H1 (cell line): ENCODE data around the gene KRTAP10-2. TPM values are rescaled to one million over a fixed set of nuclear protein-coding genes. Genes with fewer than 3 reads are reported as not detected.

Experiments
- CTCF ChIA-PET: fragments of 300-600 bp; sonication (Branson Sonifier 250); formaldehyde crosslinking; loops from one replicate; lab custom pipeline; 2021; ENCODE audit not compliant: partially characterized antibody; lab: Charles Lee
- POLR2A ChIA-PET: fragments of 300-600 bp; sonication (Branson Sonifier 250); formaldehyde crosslinking; loops from one replicate; lab custom pipeline; 2021; ENCODE audit warnings: inconsistent platforms; ENCODE audit not compliant: partially characterized antibody; lab: Charles Lee
- DNase-seq, 2 experiments: peaks; one replicate each; pipeline versions ENCODE4 v3.0.0 to v3.0.0-alpha.2; 2010 to 2022; ENCODE audit warnings: low spot score in 2 of 2, low read depth in 1 of 2, mixed read lengths in 1 of 2
- FAIRE-seq: peaks from 2 replicates; lab custom pipeline; 2011; peaks lifted over from hg19 to GRCh38; lab: Jason Lieb, UNC
- H2AFZ ChIP-seq: 2 replicates; pipeline ENCODE4 v1.8.1; 2012; ENCODE audit warnings: low read length, inconsistent platforms
- H2AK5ac ChIP-seq: 2 replicates; pipeline ENCODE4 v1.6.1; 2013; ENCODE audit warnings: low read depth, low read length
- H2BK120ac ChIP-seq: replicated peaks from 2 replicates; pipeline ENCODE3; 2013; ENCODE audit warnings: low read depth, low read length, inconsistent platforms
- H2BK12ac ChIP-seq: 2 replicates; pipeline ENCODE4 v1.6.1; 2013; ENCODE audit warnings: low read depth, low read length
- H2BK15ac ChIP-seq: 2 replicates; pipeline ENCODE4 v1.6.1; 2013; ENCODE audit warnings: low read length
- H2BK20ac ChIP-seq: 2 replicates; pipeline ENCODE4 v1.6.1; 2013; ENCODE audit warnings: low read length
- H2BK5ac ChIP-seq: 2 replicates; pipeline ENCODE4 v1.6.1; 2013; ENCODE audit warnings: low read depth, low read length
- H3K14ac ChIP-seq: 2 replicates; pipeline ENCODE4 v1.6.1; 2013; ENCODE audit warnings: inconsistent platforms; ENCODE audit not compliant: insufficient read length
- H3K18ac ChIP-seq: 2 replicates; pipeline ENCODE4 v1.6.1; 2013; ENCODE audit warnings: low read length; ENCODE audit errors: extremely low read depth
- H3K23ac ChIP-seq: 2 replicates; pipeline ENCODE4 v1.6.1; 2013; ENCODE audit warnings: inconsistent platforms; ENCODE audit not compliant: insufficient read length
- H3K23me2 ChIP-seq: 2 replicates; pipeline ENCODE4 v1.6.1; 2013; ENCODE audit warnings: low read depth, low read length
- H3K27ac ChIP-seq: 2 replicates; pipeline ENCODE4 v1.6.1; 2011; ENCODE audit warnings: low read depth, low read length, inconsistent platforms
- H3K27me3 ChIP-seq, 4 experiments: replicated peaks in 1 of 4; 1 replicate in 1 of 4; 2 replicates in 3 of 4; pipeline versions ENCODE4 v1.6.1 to v1.8.1; 2011 to 2013; ENCODE audit warnings: low read length in 3 of 4, mild to moderate bottlenecking in 3 of 4, inconsistent platforms in 2 of 4, mixed read lengths in 2 of 4, moderate library complexity in 1 of 4; ENCODE audit not compliant: control insufficient read depth in 3 of 4, insufficient read depth in 3 of 4; ENCODE audit errors: extremely low read depth in 1 of 4
- H3K36me3 ChIP-seq, 4 experiments: 2 replicates each; pipeline versions ENCODE4 v1.6.1 to v1.8.1; 2011 to 2013; ENCODE audit warnings: mild to moderate bottlenecking in 4 of 4, low read length in 3 of 4, moderate library complexity in 2 of 4, control low read depth in 1 of 4, inconsistent platforms in 1 of 4; ENCODE audit not compliant: insufficient read depth in 4 of 4, control insufficient read depth in 2 of 4
- H3K4ac ChIP-seq: replicated peaks from 2 replicates; pipeline ENCODE3; 2013; ENCODE audit warnings: low read length, low read depth, mixed read lengths, inconsistent platforms; ENCODE audit not compliant: insufficient read length
- H3K4me1 ChIP-seq, 4 experiments: replicated peaks in 1 of 4; 1 replicate in 1 of 4; 2 replicates in 3 of 4; pipeline versions ENCODE4 v1.6.1 to v1.8.1; 2011 to 2013; ENCODE audit warnings: low read length in 3 of 4, inconsistent platforms in 2 of 4, mixed read lengths in 1 of 4; ENCODE audit not compliant: insufficient read depth in 4 of 4, control insufficient read depth in 3 of 4
- H3K4me2 ChIP-seq, 2 experiments: 2 replicates each; pipeline versions ENCODE4 v1.6.1 to v1.8.1; 2011 to 2013; ENCODE audit warnings: low read depth in 2 of 2, low read length in 2 of 2, control low read depth in 1 of 2, inconsistent platforms in 1 of 2, mild to moderate bottlenecking in 1 of 2; ENCODE audit not compliant: insufficient read depth in 1 of 2
- H3K4me3 ChIP-seq, 4 experiments: fragments of 200-600, 300-600 bp in 1 of 4; sonication (generic), shearing (Covaris generic), sonication (Bioruptor Twin) in 1 of 4; 2 replicates each; pipeline versions ENCODE4 v1.5.1 to v1.8.1; 2011 to 2016; ENCODE audit warnings: low read length in 4 of 4, low read depth in 3 of 4, control low read depth in 2 of 4, inconsistent platforms in 2 of 4, mild to moderate bottlenecking in 2 of 4, mixed read lengths in 1 of 4, moderate library complexity in 1 of 4; ENCODE audit not compliant: insufficient read depth in 2 of 4; ENCODE audit errors: extremely low read depth in 1 of 4
- H3K56ac ChIP-seq: replicated peaks from 2 replicates; pipeline ENCODE3; 2013; ENCODE audit warnings: low read depth, mild to moderate bottlenecking, mixed read lengths, low read length, inconsistent platforms; ENCODE audit not compliant: insufficient read length
- H3K79me1 ChIP-seq: 2 replicates; pipeline ENCODE4 v1.6.1; 2013; ENCODE audit warnings: low read depth, low read length, control low read depth
- H3K79me2 ChIP-seq, 2 experiments: 2 replicates each; pipeline versions ENCODE4 v1.6.1 to v1.8.1; 2012 to 2013; ENCODE audit warnings: low read length in 2 of 2, mild to moderate bottlenecking in 2 of 2, inconsistent platforms in 1 of 2; ENCODE audit not compliant: insufficient read depth in 2 of 2, control insufficient read depth in 1 of 2
- H3K9ac ChIP-seq, 4 experiments: replicated peaks in 1 of 4; 1 replicate in 1 of 4; 2 replicates in 3 of 4; pipeline versions ENCODE4 v1.6.1 to v1.8.1; 2011 to 2013; ENCODE audit warnings: low read depth in 3 of 4, low read length in 3 of 4, control low read depth in 2 of 4, mild to moderate bottlenecking in 2 of 4, moderate library complexity in 2 of 4, inconsistent platforms in 1 of 4; ENCODE audit errors: extremely low read depth in 1 of 4
- H3K9me3 ChIP-seq, 2 experiments: 2 replicates each; pipeline versions ENCODE4 v1.6.1 to v1.8.1; 2012 to 2013; ENCODE audit warnings: mild to moderate bottlenecking in 2 of 2, moderate library complexity in 2 of 2, control low read depth in 1 of 2, inconsistent platforms in 1 of 2, low read depth in 1 of 2, low read length in 1 of 2, mixed read lengths in 1 of 2; ENCODE audit not compliant: insufficient read depth in 2 of 2
- H4K20me1 ChIP-seq, 2 experiments: replicated peaks in 1 of 2; 2 replicates each; pipeline versions ENCODE3 to v1.8.1; 2011 to 2013; ENCODE audit warnings: inconsistent platforms in 2 of 2, low read length in 2 of 2, mild to moderate bottlenecking in 1 of 2; ENCODE audit not compliant: insufficient read depth in 2 of 2, control insufficient read depth in 1 of 2
- H4K5ac ChIP-seq: 2 replicates; pipeline ENCODE4 v1.6.1; 2013; ENCODE audit warnings: low read length, low read depth, mixed read lengths, inconsistent platforms; ENCODE audit not compliant: insufficient read length
- H4K8ac ChIP-seq: 2 replicates; pipeline ENCODE4 v1.8.0; 2013; ENCODE audit warnings: mild to moderate bottlenecking, moderate library complexity, low read length, inconsistent platforms; ENCODE audit not compliant: insufficient read depth; ENCODE audit errors: extremely low read depth
- H4K91ac ChIP-seq: replicated peaks from 2 replicates; pipeline ENCODE3; 2013; ENCODE audit warnings: low read length, mixed read lengths, inconsistent platforms; ENCODE audit not compliant: insufficient read length
- ATF3 ChIP-seq: IDR thresholded peaks from 2 replicates; pipeline ENCODE4 v1.6.1; 2011; ENCODE audit warnings: low read depth, mild to moderate bottlenecking, low read length; ENCODE audit not compliant: insufficient read depth
- CHD2 ChIP-seq: IDR thresholded peaks from 2 replicates; pipeline ENCODE4 v1.6.1; 2012; ENCODE audit warnings: low read length, improper control_type of control experiment
- CREB1 ChIP-seq: IDR thresholded peaks from 2 replicates; pipeline ENCODE4 v1.6.1; 2012; ENCODE audit warnings: inconsistent platforms
- MAX ChIP-seq: IDR thresholded peaks from 2 replicates; pipeline ENCODE4 v1.6.1; 2012; ENCODE audit warnings: inconsistent platforms
- NANOG ChIP-seq: IDR thresholded peaks from 2 replicates; pipeline ENCODE4 v1.6.1; 2011; ENCODE audit warnings: low read length, low read depth, mild to moderate bottlenecking, inconsistent platforms; ENCODE audit not compliant: insufficient read depth, poor library complexity, severe bottlenecking
- POLR2A ChIP-seq, 2 experiments: IDR thresholded peaks; 1 replicate in 1 of 2; 2 replicates in 1 of 2; pipeline ENCODE4 v1.6.1; 2011; ENCODE audit warnings: low read depth in 2 of 2, low read length in 2 of 2, mild to moderate bottlenecking in 2 of 2; ENCODE audit errors: control extremely low read depth in 1 of 2
- SP1 ChIP-seq: IDR thresholded peaks from 2 replicates; pipeline ENCODE4 v1.6.1; 2011; ENCODE audit warnings: low read depth, low read length
- SP4 ChIP-seq: IDR thresholded peaks from 2 replicates; pipeline ENCODE4 v1.6.1; 2012; ENCODE audit warnings: low read length, inconsistent platforms
- TBP ChIP-seq: IDR thresholded peaks from 2 replicates; pipeline ENCODE4 v1.6.1; 2011; ENCODE audit warnings: low read depth, low read length, improper control_type of control experiment
- USF2 ChIP-seq: IDR thresholded peaks from 2 replicates; pipeline ENCODE4 v1.6.1; 2011; ENCODE audit warnings: low read length, improper control_type of control experiment
- WGBS, 2 experiments: shearing (Covaris generic) in 1 of 2; methylation state at CpG; one replicate each; pipeline versions ENCODE4 v1.1.6 to v1.1.7; 2013 to 2015; ENCODE audit warnings: low lambda C conversion rate in 2 of 2, mixed read lengths in 2 of 2, inconsistent platforms in 1 of 2, low coverage in 1 of 2, missing lambda C conversion rate in 1 of 2; ENCODE audit not compliant: insufficient replicate concordance in 2 of 2, insufficient coverage in 1 of 2, insufficient read length in 1 of 2; ENCODE audit errors: extremely low coverage in 1 of 2, missing lambda C conversion rate in 1 of 2; 5-methylcytosine and 5-hydroxymethylcytosine counted together
- polyA plus RNA-seq, 7 experiments: library from polyadenylated mRNA; depleted of rRNA in 3 of 7; stranded (reverse) in 5 of 7; unstranded in 2 of 7; fragments of >200 nt in 5 of 7; fragments of 200-250 nt in 2 of 7; gene quantifications; 1 replicate in 5 of 7; 2 replicates in 1 of 7; 4 replicates in 1 of 7; pipeline versions ENCODE4 v1.2.1 to v1.2.3, GENCODE V29; 2011 to 2013; ENCODE audit warnings: missing spikeins in 2 of 7, mixed read lengths in 2 of 7
- total RNA-seq: library from RNA; stranded (reverse); fragmentation: NEBNext Ultra II Directional; extraction: Animal tissue kit (Norgen Biotek cat#: 25700); gene quantifications from 2 replicates; pipeline ENCODE4 v1.2.1, GENCODE V29; 2021

Gene KRTAP10-2
- total and polyA plus RNA-seq, 2 of the 8 experiments (the other 6 are each of a cell fraction or from before 2014, with no cell fraction given): 0.11 TPM; not detected in 1

GRCh38 chr21:44517175-44517899 lies 34.0 kb downstream of the KRTAP10-2 start:
- H3K79me2 ChIP-seq: no peaks in the 10 kb centered on the region
- FAIRE-seq (peak; percentile 72), DNase-seq (no peak)
- H3K9me3 ChIP-seq: no peaks in the 10 kb centered on the region; a peak in 2 of 4 replicates
- no peak overlapping the region for H4K91ac ChIP-seq
- no peak overlapping the region for H3K18ac ChIP-seq
- H4K5ac ChIP-seq: no peak overlapping the region
- no peaks in the 10 kb centered on the region for H3K27me3 ChIP-seq
- H3K9ac ChIP-seq: no peak overlapping the region
- H3K4me3 ChIP-seq: no peak overlapping the region
- H2BK5ac ChIP-seq: peak overlapping the region; percentile 79
- H3K23ac ChIP-seq: no peak overlapping the region
- no peak overlapping the region for H2AFZ ChIP-seq
- 92% methylated on average over 15 of the region's 15 CpGs; no CpG with 5 or more reads in 1 of the 2 experiments for WGBS, 2 experiments
- peaks cover 2% of the 10 kb centered on the region; the same call in 1 of the 2 replicates for H3K23me2 ChIP-seq
- peak overlapping the region in 1 of 2 experiments; percentile 36; a peak in 1 of 4 replicates for H3K4me2 ChIP-seq
- peak overlapping the region; percentile 24; the same call in 1 of the 2 replicates for H2BK15ac ChIP-seq
- ChIA-PET POLR2A (interaction anchor here (1.0 to 1.3 kb wide), 3 partner anchors 35 to 179 kb away, joined by 3 to 5 read pairs (median 4); no protein-coding TSS in a partner anchor), CTCF (interaction anchor here (1.1 to 1.4 kb wide), 3 partner anchors 9 to 276 kb away, joined by 3 to 5 read pairs (median 3); no protein-coding TSS in a partner anchor)
- H2AK5ac ChIP-seq: peak overlapping the region; percentile 6; the same call in 1 of the 2 replicates
- no peaks in the 10 kb centered on the region for H4K20me1 ChIP-seq
- H3K27ac ChIP-seq: no peak overlapping the region
- no peak overlapping the region for H3K4ac ChIP-seq
- H3K79me1 ChIP-seq: no peaks in the 10 kb centered on the region
- H4K8ac ChIP-seq: no peak overlapping the region
- H3K36me3 ChIP-seq: no peaks in the 10 kb centered on the region
- H3K56ac ChIP-seq: no peak overlapping the region
- H2BK120ac ChIP-seq: no peak overlapping the region
- H3K14ac ChIP-seq: no peak overlapping the region
- no peak overlapping the region for H2BK20ac ChIP-seq
- no peak overlapping the region for H2BK12ac ChIP-seq
- H3K4me1 ChIP-seq: peaks cover 0 to 3% (median 0%) of the 10 kb centered on the region in 4 experiments; a peak in 1 of 7 replicates
- TF ChIP-seq SP4 (no peak), SP1 (peak; percentile 67; the same call in 1 of the 2 replicates), CREB1 (no peak), POLR2A (IDR thresholded peaks at IDR 0.05; ENCODE audit: control extremely low read depth in 1 of 2, low read depth in 2 of 2, low read length in 2 of 2) (peak in 1 of 2 experiments; percentile 31; a peak in 1 of 3 replicates), MAX (peak; percentile 84), NANOG (no peak), CHD2 (peak; percentile 52; the same call in 1 of the 2 replicates), USF2 (peak; percentile 98), ATF3 (peak; percentile 88), TBP (no peak)
